GM13977 (cell line): ENCODE results near the gene NXPH4.

Experiments used
- DNase-seq: peaks from one replicate; pipeline ENCODE4 v3.0.0; 2012; ENCODE audit warnings: low spot score
- CTCF ChIP-seq: IDR thresholded peaks from 2 replicates; pipeline ENCODE4 v1.5.1; 2012; ENCODE audit warnings: mild to moderate bottlenecking, control low read depth; ENCODE audit not compliant: insufficient read depth; ENCODE audit errors: extremely low read depth, missing control alignments
- in situ Hi-C: fragments of 300-500 bp; cut with MboI; formaldehyde crosslinking; loops from one replicate; pipeline ENCODE4 v1.12.0; 2022; ENCODE audit warnings: low sequenced_read_pairs, low pct_unique_long_range_greater_than_20kb, mixed read lengths, inconsistent platforms; ENCODE audit not compliant: unreplicated experiment

NXPH4 gene

GRCh38 chr12:57207731-57208630 lies 8.6 kb upstream of the NXPH4 start:
- TF ChIP-seq CTCF = no peak
- in situ Hi-C loops = no loop called here
- no peak for DNase-seq

- in situ Hi-C loops = no loop called here
- no peak for TF ChIP-seq CTCF
- no peak for DNase-seq
Observed at GRCh38 chr12:57208631-57209282, 7.8 kb upstream of the NXPH4 start.

- TF ChIP-seq CTCF = no peak
- in situ Hi-C loops = no loop called here
Observed at GRCh38 chr12:57209916-57210315, 6.7 kb upstream of the NXPH4 start.

GRCh38 chr12:57210461-57210860 lies 6.1 kb upstream of the NXPH4 start:
- DNase-seq = no peak
- in situ Hi-C loops = no loop called here
- no peak for TF ChIP-seq CTCF

More at GRCh38 chr12:57209916-57210315, 6.7 kb upstream of the NXPH4 start:
- DNase-seq = no peak

- DNase-seq = no peak
- no peak for TF ChIP-seq CTCF
- in situ Hi-C loops = no loop called here
Observed at GRCh38 chr12:57210926-57211692, 5.5 kb upstream of the NXPH4 start.

- in situ Hi-C loops = no loop called here
- no peak for TF ChIP-seq CTCF
- DNase-seq = no peak
Observed at GRCh38 chr12:57211791-57212700, 4.5 kb upstream of the NXPH4 start.
